22Rv1 (cell line): Measurements from ENCODE around the gene RERE.

ENCODE experiments used
- ZFX ChIP-seq: fragments of 450-650 bp; IDR thresholded peaks from 2 replicates; pipeline ENCODE4 v1.6.1; 2017; ENCODE audit warnings: antibody characterized with exemption, borderline replicate concordance
- TF ChIP-seq, protein P1 (sequence below): fragments of 450-650 bp; IDR thresholded peaks from 2 replicates; pipeline ENCODE4 v1.5.1; 2017; ENCODE audit warnings: mild to moderate bottlenecking

DNA sequence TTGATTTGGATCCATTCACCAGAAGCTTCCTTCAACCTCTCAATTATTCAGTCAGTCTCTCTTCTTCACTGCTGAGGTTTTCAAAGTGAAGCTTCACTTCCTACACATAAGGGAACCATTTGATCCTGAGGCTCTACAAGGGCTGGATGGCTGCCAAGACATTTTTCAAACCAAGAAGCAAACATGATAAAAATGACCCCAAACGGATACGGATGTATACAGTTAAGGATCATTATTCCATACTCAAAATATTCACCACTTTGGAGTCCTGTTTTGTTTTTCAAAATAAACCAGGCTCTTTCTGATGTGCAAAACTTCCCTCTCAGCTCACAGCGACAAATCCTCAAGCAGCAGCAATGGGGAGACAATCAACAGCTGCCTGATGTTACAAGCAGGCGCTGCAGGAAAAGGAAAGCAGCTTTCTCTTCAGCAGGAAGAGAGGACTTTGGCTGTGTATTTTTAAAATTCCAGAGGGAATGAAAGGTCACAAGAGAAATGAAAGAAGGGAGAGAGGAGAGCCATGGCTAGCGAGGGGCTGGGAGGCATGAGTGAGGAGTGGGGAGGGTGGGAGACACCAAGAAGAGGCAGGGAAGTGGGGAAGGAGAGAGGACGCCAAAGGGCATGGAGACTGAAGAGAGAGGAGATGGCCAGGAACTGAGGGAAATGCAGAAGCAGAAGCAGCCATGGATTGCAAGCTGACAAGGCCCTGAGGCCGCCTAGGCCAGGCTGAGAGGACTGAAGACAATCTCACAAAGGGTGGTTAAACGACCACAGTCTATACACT, 354.1 kb downstream of the RERE start:
- no peak for TF ChIP-seq ZFX
- TF ChIP-seq, protein P1, sequence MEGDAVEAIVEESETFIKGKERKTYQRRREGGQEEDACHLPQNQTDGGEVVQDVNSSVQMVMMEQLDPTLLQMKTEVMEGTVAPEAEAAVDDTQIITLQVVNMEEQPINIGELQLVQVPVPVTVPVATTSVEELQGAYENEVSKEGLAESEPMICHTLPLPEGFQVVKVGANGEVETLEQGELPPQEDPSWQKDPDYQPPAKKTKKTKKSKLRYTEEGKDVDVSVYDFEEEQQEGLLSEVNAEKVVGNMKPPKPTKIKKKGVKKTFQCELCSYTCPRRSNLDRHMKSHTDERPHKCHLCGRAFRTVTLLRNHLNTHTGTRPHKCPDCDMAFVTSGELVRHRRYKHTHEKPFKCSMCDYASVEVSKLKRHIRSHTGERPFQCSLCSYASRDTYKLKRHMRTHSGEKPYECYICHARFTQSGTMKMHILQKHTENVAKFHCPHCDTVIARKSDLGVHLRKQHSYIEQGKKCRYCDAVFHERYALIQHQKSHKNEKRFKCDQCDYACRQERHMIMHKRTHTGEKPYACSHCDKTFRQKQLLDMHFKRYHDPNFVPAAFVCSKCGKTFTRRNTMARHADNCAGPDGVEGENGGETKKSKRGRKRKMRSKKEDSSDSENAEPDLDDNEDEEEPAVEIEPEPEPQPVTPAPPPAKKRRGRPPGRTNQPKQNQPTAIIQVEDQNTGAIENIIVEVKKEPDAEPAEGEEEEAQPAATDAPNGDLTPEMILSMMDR, result no peak
